Tibial artery (tissue), 4 donors: ENCODE results near the gene RRP8.

ENCODE experiments used
- DNase-seq, 2 donors: peaks; one replicate each; pipeline ENCODE4 v3.0.0-alpha.2; 2019
- H3K27ac ChIP-seq, 2 donors: fragments of 200-600 bp; sonication (generic) in 1 of 2; 1 replicate in 1 of 2; 2 replicates in 1 of 2; pipeline ENCODE4 v1.5.1; 2018 to 2019; ENCODE audit warnings: mild to moderate bottlenecking in 1 of 2
- H3K27me3 ChIP-seq, 2 donors: fragments of 200-600 bp; sonication (generic) in 1 of 2; one replicate each; pipeline versions ENCODE4 v1.5.1 to v1.6.0; 2016 to 2019
- H3K36me3 ChIP-seq, 3 donors: fragments of 200-600 bp; sonication (generic) in 2 of 3; one replicate each; pipeline ENCODE4 v1.5.1; 2016 to 2019; ENCODE audit warnings: mild to moderate bottlenecking in 2 of 3
- H3K4me1 ChIP-seq, 4 donors: fragments of 200-600 bp; sonication (generic) in 2 of 4; 1 replicate in 3 of 4; 2 replicates in 1 of 4; pipeline ENCODE4 v1.5.1; 2016 to 2019
- H3K4me3 ChIP-seq, 2 donors: fragments of 200-600 bp; sonication (generic) in 1 of 2; 1 replicate in 1 of 2; 2 replicates in 1 of 2; pipeline ENCODE4 v1.5.1; 2018 to 2019; ENCODE audit warnings: mild to moderate bottlenecking in 2 of 2
- H3K9me3 ChIP-seq, 3 donors: fragments of 200-600 bp; sonication (generic) in 1 of 3; one replicate each; pipeline ENCODE4 v1.5.1; 2016 to 2019
- CTCF ChIP-seq, 2 experiments: fragments of 200-600 bp in 1 of 2; fragments of 450-650 bp in 1 of 2; IDR thresholded peaks; one replicate each; pipeline ENCODE4 v1.5.1; 2017 to 2019; ENCODE audit warnings: antibody characterized with exemption in 2 of 2, mild to moderate bottlenecking in 1 of 2, moderate library complexity in 1 of 2
- intact Hi-C: fragments of 100-400 bp; cut with DNase I; formaldehyde crosslinking; loops from one replicate; pipeline ENCODE4 v1.15.0; 2023; ENCODE audit warnings: low total_unique reads

Gene RRP8

GRCh38 chr11:6603287-6604080, at the start of gene RRP8, which contains the start of gene ILK:
TSS of gene RRP8 (minus strand) at chr11:6603616. CDS start at chr11:6603502, 114 bp downstream.
TSS of gene ILK (plus strand) at chr11:6603774. CDS start at chr11:6604272, 498 bp downstream.
- H3K36me3 ChIP-seq, result peaks cover 36 to 39% (median 37%) of the 10 kb centered on the region in 3 donors

GRCh38 chr11:6653097-6653496, 49.7 kb upstream of the RRP8 start:
- H3K27ac ChIP-seq, result peak overlapping the region in 1 of 2 donors; percentile 11
- no peaks in the 10 kb centered on the region for H3K36me3 ChIP-seq
- H3K4me1 ChIP-seq, result peaks cover 0 to 39% (median 9%) of the 10 kb centered on the region in 4 donors
- no peak for TF ChIP-seq CTCF (IDR thresholded peaks at IDR 0.05)
- intact Hi-C loops, result no loop called here
- no peaks in the 10 kb centered on the region for H3K9me3 ChIP-seq
- H3K4me3 ChIP-seq, result no peak overlapping the region
- no peaks in the 10 kb centered on the region for H3K27me3 ChIP-seq
- no peak for DNase-seq

More at GRCh38 chr11:6603287-6604080, at the start of gene RRP8, which contains the start of gene ILK:
- Histone ChIP-seq H3K4me3 (peak within 1 kb of the TSS; percentile 83 to 96), H3K27ac (peak within 1 kb of the TSS; percentile 93 to 98), H3K4me1 (peaks cover 4 to 71% (median 58%) of the 10 kb centered on the region in 4 donors), H3K27me3 (no peaks in the 10 kb centered on the region), H3K9me3 (no peaks in the 10 kb centered on the region)
- intact Hi-C loops, result no loop called here
- peak; percentile 90 to 96 for DNase-seq
- TF ChIP-seq CTCF (IDR thresholded peaks at IDR 0.05), result peak in 1 of 2 experiments; percentile 26

- Histone ChIP-seq H3K9me3 (no peaks in the 10 kb centered on the region), H3K36me3 (no peaks in the 10 kb centered on the region), H3K4me3 (no peak overlapping the region), H3K4me1 (peaks cover 0 to 39% (median 13%) of the 10 kb centered on the region in 4 donors), H3K27ac (no peak overlapping the region), H3K27me3 (no peaks in the 10 kb centered on the region)
- intact Hi-C loops, result no loop called here
- no peak for DNase-seq
- no peak for TF ChIP-seq CTCF (IDR thresholded peaks at IDR 0.05)
These were observed 48.8 kb upstream of the RRP8 start for GRCh38 chr11:6652182-6652581.

- intact Hi-C loops, result no loop called here
- Histone ChIP-seq H3K4me1 (peaks cover 0 to 39% (median 25%) of the 10 kb centered on the region in 4 donors), H3K27me3 (no peaks in the 10 kb centered on the region), H3K36me3 (no peaks in the 10 kb centered on the region), H3K4me3 (no peak overlapping the region), H3K27ac (no peak overlapping the region), H3K9me3 (no peaks in the 10 kb centered on the region)
- DNase-seq, result no peak
- TF ChIP-seq CTCF (IDR thresholded peaks at IDR 0.05), result no peak
These were observed 47.6 kb upstream of the RRP8 start for GRCh38 chr11:6650980-6651379.

GRCh38 chr11:6650104-6650503, 46.7 kb upstream of the RRP8 start:
- no peak for DNase-seq
- TF ChIP-seq CTCF (IDR thresholded peaks at IDR 0.05), result no peak
- Histone ChIP-seq H3K4me3 (no peak overlapping the region), H3K27me3 (no peaks in the 10 kb centered on the region), H3K27ac (no peak overlapping the region), H3K4me1 (peaks cover 0 to 46% (median 30%) of the 10 kb centered on the region in 4 donors), H3K9me3 (no peaks in the 10 kb centered on the region), H3K36me3 (no peaks in the 10 kb centered on the region)
- intact Hi-C loops, result no loop called here
